NCI-H345 treated with DMSO at 0.1 percent for 48 hours (cell line): ENCODE data around the gene SLC27A4.
"Not testable (repeated sequence)": the region's sequence is repeated elsewhere in the genome, so short reads cannot be mapped to it uniquely, and the experiment has no call there.

Experiments used
- DNase-seq: peaks from one replicate; lab custom pipeline; 2025; ENCODE audit not compliant: unreplicated experiment; lab: John Stamatoyannopoulos, UW

SLC27A4 gene

GRCh38 chr9:128323791-128324190 is 16.5 kb upstream of the SLC27A4 start:
- no peak for DNase-seq

- DNase-seq, result no peak
These were observed 15.9 kb upstream of the SLC27A4 start for GRCh38 chr9:128324401-128324800.

- DNase-seq, result no peak
These were observed 14.7 kb upstream of the SLC27A4 start for GRCh38 chr9:128325629-128326028.

GRCh38 chr9:128333451-128333869 is 6.9 kb upstream of the SLC27A4 start:
- no peak for DNase-seq

GRCh38 chr9:128335161-128335560 is 5.2 kb upstream of the SLC27A4 start:
- DNase-seq, result no peak

GRCh38 chr9:128335914-128336313 is 4.4 kb upstream of the SLC27A4 start:
- DNase-seq, result no peak

- no peak for DNase-seq
These were observed 2.4 kb upstream of the SLC27A4 start for GRCh38 chr9:128337936-128338335.

- not testable (repeated sequence) for DNase-seq
These were observed 1.3 kb upstream of the SLC27A4 start for GRCh38 chr9:128338852-128339614.

GRCh38 chr9:128340691-128341434 is 536 bp downstream of the SLC27A4 start:
- no peak for DNase-seq

- DNase-seq, result peak; percentile 53
These were observed 1.1 kb downstream of the SLC27A4 start for GRCh38 chr9:128341435-128341849.

GRCh38 chr9:128342971-128343680 is 2.8 kb downstream of the SLC27A4 start:
- no peak for DNase-seq

GRCh38 chr9:128343855-128344254 is 3.5 kb downstream of the SLC27A4 start:
- DNase-seq, result no peak

- no peak for DNase-seq
These were observed 4.7 kb downstream of the SLC27A4 start for GRCh38 chr9:128344931-128345605.

- DNase-seq, result no peak
These were observed 8.8 kb downstream of the SLC27A4 start for GRCh38 chr9:128349125-128349524.

GRCh38 chr9:128349772-128350171 is 9.4 kb downstream of the SLC27A4 start:
- DNase-seq, result no peak

GRCh38 chr9:128355451-128355850 is 15.1 kb downstream of the SLC27A4 start:
- no peak for DNase-seq

- DNase-seq, result no peak
These were observed 17.8 kb downstream of the SLC27A4 start for GRCh38 chr9:128358090-128358489.

- DNase-seq, result no peak
These were observed 18.5 kb downstream of the SLC27A4 start for GRCh38 chr9:128358861-128359260.

GRCh38 chr9:128360826-128361225 is 20.5 kb downstream of the SLC27A4 start:
- DNase-seq, result no peak

- no peak for DNase-seq
These were observed 21.1 kb downstream of the SLC27A4 start for GRCh38 chr9:128361296-128361985.
